ENCODE measurements around the gene DDX19B.

DNA sequence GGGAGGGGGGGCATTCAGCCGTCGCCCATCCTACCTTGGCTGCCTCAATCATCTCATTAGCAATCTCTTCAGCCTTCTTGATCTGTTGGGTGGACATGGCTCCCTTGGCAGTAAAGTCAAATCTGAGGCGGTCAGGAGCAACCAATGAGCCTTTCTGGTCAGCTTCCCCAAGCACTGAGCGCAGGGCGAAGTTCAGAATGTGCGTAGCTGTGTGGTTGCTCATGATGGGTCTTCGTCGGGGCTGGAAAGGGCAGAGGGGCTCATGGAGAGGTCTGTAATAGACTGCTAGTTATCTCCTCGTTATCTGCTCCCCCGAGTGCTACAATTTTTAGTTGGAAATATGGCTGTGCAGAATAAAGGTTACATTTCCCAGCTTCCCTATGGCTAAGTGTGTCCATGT, 40.0 kb upstream of the DDX19B start:
- TF ChIP-seq, protein P1, sequence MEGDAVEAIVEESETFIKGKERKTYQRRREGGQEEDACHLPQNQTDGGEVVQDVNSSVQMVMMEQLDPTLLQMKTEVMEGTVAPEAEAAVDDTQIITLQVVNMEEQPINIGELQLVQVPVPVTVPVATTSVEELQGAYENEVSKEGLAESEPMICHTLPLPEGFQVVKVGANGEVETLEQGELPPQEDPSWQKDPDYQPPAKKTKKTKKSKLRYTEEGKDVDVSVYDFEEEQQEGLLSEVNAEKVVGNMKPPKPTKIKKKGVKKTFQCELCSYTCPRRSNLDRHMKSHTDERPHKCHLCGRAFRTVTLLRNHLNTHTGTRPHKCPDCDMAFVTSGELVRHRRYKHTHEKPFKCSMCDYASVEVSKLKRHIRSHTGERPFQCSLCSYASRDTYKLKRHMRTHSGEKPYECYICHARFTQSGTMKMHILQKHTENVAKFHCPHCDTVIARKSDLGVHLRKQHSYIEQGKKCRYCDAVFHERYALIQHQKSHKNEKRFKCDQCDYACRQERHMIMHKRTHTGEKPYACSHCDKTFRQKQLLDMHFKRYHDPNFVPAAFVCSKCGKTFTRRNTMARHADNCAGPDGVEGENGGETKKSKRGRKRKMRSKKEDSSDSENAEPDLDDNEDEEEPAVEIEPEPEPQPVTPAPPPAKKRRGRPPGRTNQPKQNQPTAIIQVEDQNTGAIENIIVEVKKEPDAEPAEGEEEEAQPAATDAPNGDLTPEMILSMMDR (IDR thresholded peaks at IDR 0.05) = no peak
- no peak for TF ChIP-seq EZH2 (IDR thresholded peaks at IDR 0.05)

Measured in neural progenitor cell (in vitro differentiated cells).